ENCODE results near the gene MAST4.

DNA sequence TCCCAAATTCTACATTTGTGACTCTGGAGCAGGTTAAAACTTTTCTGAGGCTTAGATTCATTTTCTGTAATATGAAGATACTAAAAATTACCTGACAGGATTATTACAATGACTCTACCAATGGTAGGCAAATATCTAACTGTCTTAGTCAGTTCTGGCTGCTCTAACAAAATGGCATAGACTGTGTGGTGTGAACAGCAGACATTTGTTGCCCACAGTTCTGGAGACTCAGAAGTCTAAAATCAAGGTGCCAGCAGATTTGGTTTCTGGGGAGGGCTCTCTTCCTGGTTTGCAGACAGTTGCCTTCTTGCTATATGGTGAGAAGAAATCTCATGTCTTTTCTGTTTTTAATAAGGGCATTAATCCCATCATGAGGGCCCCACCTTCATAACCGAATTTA lies 245.1 kb downstream of the MAST4 start:
- TF ChIP-seq, protein P1, sequence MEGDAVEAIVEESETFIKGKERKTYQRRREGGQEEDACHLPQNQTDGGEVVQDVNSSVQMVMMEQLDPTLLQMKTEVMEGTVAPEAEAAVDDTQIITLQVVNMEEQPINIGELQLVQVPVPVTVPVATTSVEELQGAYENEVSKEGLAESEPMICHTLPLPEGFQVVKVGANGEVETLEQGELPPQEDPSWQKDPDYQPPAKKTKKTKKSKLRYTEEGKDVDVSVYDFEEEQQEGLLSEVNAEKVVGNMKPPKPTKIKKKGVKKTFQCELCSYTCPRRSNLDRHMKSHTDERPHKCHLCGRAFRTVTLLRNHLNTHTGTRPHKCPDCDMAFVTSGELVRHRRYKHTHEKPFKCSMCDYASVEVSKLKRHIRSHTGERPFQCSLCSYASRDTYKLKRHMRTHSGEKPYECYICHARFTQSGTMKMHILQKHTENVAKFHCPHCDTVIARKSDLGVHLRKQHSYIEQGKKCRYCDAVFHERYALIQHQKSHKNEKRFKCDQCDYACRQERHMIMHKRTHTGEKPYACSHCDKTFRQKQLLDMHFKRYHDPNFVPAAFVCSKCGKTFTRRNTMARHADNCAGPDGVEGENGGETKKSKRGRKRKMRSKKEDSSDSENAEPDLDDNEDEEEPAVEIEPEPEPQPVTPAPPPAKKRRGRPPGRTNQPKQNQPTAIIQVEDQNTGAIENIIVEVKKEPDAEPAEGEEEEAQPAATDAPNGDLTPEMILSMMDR (IDR thresholded peaks at IDR 0.05; ENCODE audit: low read length): no peak
- TF ChIP-seq EZH2 (optimal IDR thresholded peaks at IDR 0.05; ENCODE audit: low read depth, low read length) (no peak), EZH2phosphoT487 (IDR thresholded peaks at IDR 0.05; ENCODE audit: low read length) (no peak)

All from MM.1S (cell line).